Measurements from ENCODE around the gene SLCO2A1. TPM values are rescaled to one million over a fixed set of nuclear protein-coding genes. Genes with fewer than 3 reads are reported as not detected.

SLCO2A1 gene
- total RNA-seq, 4 donors from 2014 or later: 15.0 to 33.0 (median 19.2) TPM

- no peak overlapping the region for H3K27ac ChIP-seq
- no peaks in the 10 kb centered on the region for H3K9me3 ChIP-seq
- peaks cover 0 to 4% of the 10 kb centered on the region in 2 donors for H3K27me3 ChIP-seq
- DNase-seq: no peak
- H3K4me1 ChIP-seq: peaks cover 0 to 17% (median 4%) of the 10 kb centered on the region in 4 donors
- TF ChIP-seq CTCF (IDR thresholded peaks at IDR 0.05) (no peak), POLR2A (IDR thresholded peaks at IDR 0.05) (no peak)
- no peak overlapping the region for H3K4me3 ChIP-seq
- H3K36me3 ChIP-seq: no peaks in the 10 kb centered on the region
Measured at GRCh38 chr3:133890972-133891644, 138.6 kb downstream of the SLCO2A1 start.

GRCh38 chr3:133890037-133890436 lies 139.7 kb downstream of the SLCO2A1 start:
- Histone ChIP-seq H3K9me3 (no peaks in the 10 kb centered on the region), H3K36me3 (no peaks in the 10 kb centered on the region), H3K27me3 (peaks cover 0 to under 1% of the 10 kb centered on the region in 2 donors), H3K27ac (no peak overlapping the region), H3K4me1 (peaks cover 0 to 8% (median 2%) of the 10 kb centered on the region in 4 donors), H3K4me3 (no peak overlapping the region)
- DNase-seq: no peak
- no peak for TF ChIP-seq POLR2A (IDR thresholded peaks at IDR 0.05)
- TF ChIP-seq CTCF (IDR thresholded peaks at IDR 0.05): no peak

- H3K36me3 ChIP-seq: no peaks in the 10 kb centered on the region
- no peaks in the 10 kb centered on the region for H3K27me3 ChIP-seq
- TF ChIP-seq CTCF (IDR thresholded peaks at IDR 0.05): no peak
Measured at GRCh38 chr3:133888726-133889340, 140.9 kb downstream of the SLCO2A1 start.

GRCh38 chr3:133887803-133888703 lies 141.7 kb downstream of the SLCO2A1 start:
- Histone ChIP-seq H3K4me1 (no peaks in the 10 kb centered on the region), H3K27ac (no peak overlapping the region), H3K27me3 (no peaks in the 10 kb centered on the region), H3K36me3 (no peaks in the 10 kb centered on the region), H3K9me3 (no peaks in the 10 kb centered on the region), H3K4me3 (no peak overlapping the region)
- TF ChIP-seq CTCF (IDR thresholded peaks at IDR 0.05) (no peak), POLR2A (IDR thresholded peaks at IDR 0.05) (no peak)
- DNase-seq: peak in 1 of 3 donors; percentile 40

More at GRCh38 chr3:133888726-133889340, 140.9 kb downstream of the SLCO2A1 start:
- no peak overlapping the region for H3K4me3 ChIP-seq
- H3K4me1 ChIP-seq: no peaks in the 10 kb centered on the region
- H3K27ac ChIP-seq: no peak overlapping the region
- H3K9me3 ChIP-seq: no peaks in the 10 kb centered on the region
- DNase-seq: peak in 1 of 3 donors; percentile 21

GRCh38 chr3:133887074-133887802 lies 142.5 kb downstream of the SLCO2A1 start:
- Histone ChIP-seq H3K27ac (no peak overlapping the region), H3K36me3 (no peaks in the 10 kb centered on the region), H3K27me3 (no peaks in the 10 kb centered on the region), H3K9me3 (no peaks in the 10 kb centered on the region), H3K4me1 (no peaks in the 10 kb centered on the region), H3K4me3 (no peak overlapping the region)
- TF ChIP-seq CTCF (IDR thresholded peaks at IDR 0.05): no peak
- TF ChIP-seq POLR2A (IDR thresholded peaks at IDR 0.05): no peak
- peak in 1 of 3 donors; percentile 26 for DNase-seq

All from Peyer's patch (tissue), 4 donors.